Measurements from ENCODE around the gene IREB2. TPM values are rescaled to one million over a fixed set of nuclear protein-coding genes. Genes with fewer than 3 reads are reported as not detected.

The IREB2 gene
- total and polyA plus RNA-seq, 9 donors, result 15.2 to 54.5 (median 44.8) TPM

DNA sequence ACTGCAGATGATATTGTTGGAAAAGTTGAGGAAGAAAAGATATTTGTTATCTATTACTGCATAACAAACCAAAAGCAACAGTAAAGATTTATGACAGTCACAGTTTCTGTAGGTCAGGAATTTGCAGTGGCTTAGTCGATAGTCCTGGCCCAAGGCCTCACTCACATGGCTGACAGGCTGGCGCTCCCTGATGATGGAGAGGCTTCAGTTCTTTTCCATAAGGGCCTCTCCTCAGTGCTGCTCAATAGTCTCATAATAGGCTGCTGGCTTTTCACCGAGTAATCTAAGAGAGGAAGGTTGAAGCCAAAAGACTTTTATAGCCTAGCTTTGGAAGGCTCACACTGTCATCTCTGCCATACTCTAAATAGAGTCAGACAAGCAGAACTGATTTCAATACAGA lies 17.7 kb downstream of the IREB2 start:
- intact Hi-C loops (cut with DNase I), result no loop called here
- Histone ChIP-seq H3K27ac (no peak overlapping the region), H3K4me3 (no peak overlapping the region), H3K36me3 (no peaks in the 10 kb centered on the region), H3K4me1 (ENCODE audit: insufficient read depth) (peaks cover 14% of the 10 kb centered on the region), H3K27me3 (no peaks in the 10 kb centered on the region), H3K9me3 (no peaks in the 10 kb centered on the region)
- 23 to 35% (median 33%) methylated on average over 3 of the region's 3 CpGs for WGBS, 3 donors
- TF ChIP-seq EP300 (IDR thresholded peaks at IDR 0.05) (no peak), CTCF (IDR thresholded peaks at IDR 0.05) (no peak), POLR2A (IDR thresholded peaks at IDR 0.05) (no peak)
- DNase-seq, result no peak

DNA sequence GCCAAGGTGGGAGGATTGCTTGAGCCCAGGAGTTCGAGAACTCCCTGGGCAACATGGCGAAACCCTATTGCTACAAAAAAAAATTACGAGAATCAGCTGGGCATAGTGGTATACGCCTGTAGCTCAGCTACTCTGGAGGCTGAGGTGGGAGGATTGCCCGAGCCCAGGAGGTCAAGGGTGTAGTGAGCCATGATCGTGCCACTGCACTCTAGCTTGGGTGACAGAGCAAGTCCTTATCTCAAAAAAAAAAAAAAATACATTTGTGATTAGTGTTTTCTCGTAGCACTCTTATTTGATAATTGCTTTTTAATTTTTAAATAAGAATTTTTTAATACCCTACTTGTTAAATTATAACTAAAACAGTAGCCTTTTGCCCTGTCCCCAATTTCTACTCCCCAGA lies 18.4 kb downstream of the IREB2 start:
- H3K4me1 ChIP-seq (ENCODE audit: insufficient read depth), result peaks cover 14% of the 10 kb centered on the region
- no peaks in the 10 kb centered on the region for H3K27me3 ChIP-seq
- WGBS, 3 donors, result 83 to 88% (median 87%) methylated on average over 7 of the region's 7 CpGs
- no peaks in the 10 kb centered on the region for H3K9me3 ChIP-seq
- H3K4me3 ChIP-seq, result no peak overlapping the region
- intact Hi-C loops (cut with DNase I), result no loop called here
- TF ChIP-seq POLR2A (IDR thresholded peaks at IDR 0.05) (no peak), CTCF (IDR thresholded peaks at IDR 0.05) (no peak), EP300 (IDR thresholded peaks at IDR 0.05) (no peak)
- H3K27ac ChIP-seq, result no peak overlapping the region
- no peaks in the 10 kb centered on the region for H3K36me3 ChIP-seq
- no peak for DNase-seq

DNA sequence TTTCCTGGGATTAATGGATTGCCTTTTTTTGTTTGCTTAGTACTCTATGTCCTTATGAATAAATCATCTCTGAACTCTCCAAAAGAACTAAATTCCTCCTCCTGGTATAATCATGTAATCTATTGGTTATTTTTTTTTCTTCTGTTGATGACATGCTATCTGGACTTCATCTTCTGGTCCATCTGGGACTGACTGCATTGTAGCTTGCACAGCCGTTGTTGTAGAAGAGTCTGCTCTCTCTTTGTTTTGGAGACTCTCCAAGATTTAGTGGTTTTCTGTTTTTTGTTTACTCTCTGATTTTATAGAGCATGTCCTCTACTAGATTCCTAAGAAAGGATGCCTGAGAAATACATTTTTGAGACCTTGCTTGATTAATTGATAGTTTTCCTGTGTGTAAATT lies 19.1 kb downstream of the IREB2 start:
- TF ChIP-seq EP300 (IDR thresholded peaks at IDR 0.05) (no peak), POLR2A (IDR thresholded peaks at IDR 0.05) (no peak), CTCF (IDR thresholded peaks at IDR 0.05) (no peak)
- intact Hi-C loops (cut with DNase I), result no loop called here

DNA sequence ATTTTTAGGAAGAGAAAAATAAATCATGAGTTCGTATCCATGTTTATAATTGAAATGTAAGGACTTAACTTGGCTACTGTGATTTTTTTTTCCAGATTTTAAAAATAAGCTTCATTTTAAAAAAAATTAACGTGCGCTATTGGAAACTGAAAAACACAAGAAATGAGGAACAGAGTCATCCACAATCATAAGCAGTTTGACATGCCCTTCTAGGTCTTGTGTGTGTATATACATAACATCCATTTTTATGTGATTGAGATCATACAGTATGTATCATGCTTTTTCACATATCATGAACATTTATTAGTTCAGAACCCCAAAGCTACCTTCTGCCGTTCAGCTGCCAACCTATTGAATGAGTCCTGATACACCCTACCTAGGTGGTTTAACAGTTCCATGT lies 22.7 kb downstream of the IREB2 start:
- DNase-seq, result no peak
- intact Hi-C loops (cut with DNase I), result no loop called here
- Histone ChIP-seq H3K4me1 (ENCODE audit: insufficient read depth) (peaks cover 8% of the 10 kb centered on the region), H3K36me3 (no peaks in the 10 kb centered on the region), H3K27me3 (no peaks in the 10 kb centered on the region), H3K27ac (no peak overlapping the region), H3K9me3 (no peaks in the 10 kb centered on the region), H3K4me3 (no peak overlapping the region)
- 85 to 91% (median 88%) methylated on average over 4 of the region's 4 CpGs for WGBS, 3 donors
- no peak for TF ChIP-seq EP300 (IDR thresholded peaks at IDR 0.05)
- TF ChIP-seq CTCF (IDR thresholded peaks at IDR 0.05), result no peak
- TF ChIP-seq POLR2A (IDR thresholded peaks at IDR 0.05), result no peak

More for the DNA sequence above, 19.1 kb downstream of the IREB2 start:
- Histone ChIP-seq H3K4me1 (ENCODE audit: insufficient read depth) (peaks cover 11% of the 10 kb centered on the region), H3K4me3 (no peak overlapping the region), H3K27ac (no peak overlapping the region), H3K27me3 (no peaks in the 10 kb centered on the region), H3K9me3 (no peaks in the 10 kb centered on the region), H3K36me3 (no peaks in the 10 kb centered on the region)
- WGBS, 3 donors, result 0% methylated on average over 1 of the region's 1 CpG
- no peak for DNase-seq

Data from ovary (tissue), 9 donors.